GM12878 (cell line): ENCODE data around the gene PRCC. TPM values are rescaled to one million over a fixed set of nuclear protein-coding genes. Genes with fewer than 3 reads are reported as not detected.

ENCODE experiments used
- BACH1 ChIP-seq: fragments of 450-650 bp; IDR thresholded peaks from 2 replicates; pipeline ENCODE4 v1.6.1; 2017; ENCODE audit warnings: mild to moderate bottlenecking, borderline replicate concordance
- BMI1 ChIP-seq: fragments of 450-650 bp; IDR thresholded peaks from 2 replicates; pipeline ENCODE4 v1.6.1; 2016; ENCODE audit warnings: mild to moderate bottlenecking, moderate library complexity, borderline replicate concordance
- CUX1 ChIP-seq: IDR thresholded peaks from 2 replicates; pipeline ENCODE4 v1.6.1; 2012; ENCODE audit warnings: improper control_type of control experiment, low read depth, low read length; ENCODE audit not compliant: insufficient replicate concordance
- EGR1 ChIP-seq, 2 experiments: IDR thresholded peaks; 1 replicate in 1 of 2; 2 replicates in 1 of 2; pipeline ENCODE4 v1.6.1; 2011 to 2012; ENCODE audit warnings: low read depth in 2 of 2, low read length in 2 of 2, borderline replicate concordance in 1 of 2, mild to moderate bottlenecking in 1 of 2, moderate library complexity in 1 of 2
- IRF3 ChIP-seq: fragments of 450-650 bp; IDR thresholded peaks from 2 replicates; pipeline ENCODE4 v1.6.1; 2014; ENCODE audit warnings: mild to moderate bottlenecking
- JUND ChIP-seq: IDR thresholded peaks from 2 replicates; pipeline ENCODE4 v1.6.1; 2012; ENCODE audit warnings: low read depth, mild to moderate bottlenecking, low read length, improper control_type of control experiment, moderate library complexity
- MXI1 ChIP-seq: fragments of 150-350 bp; IDR thresholded peaks from 2 replicates; pipeline ENCODE4 v1.6.1; 2011; ENCODE audit warnings: low read depth, mild to moderate bottlenecking, inconsistent platforms, low read length, improper control_type of control experiment
- NFXL1 ChIP-seq: fragments of 450-650 bp; IDR thresholded peaks from 2 replicates; pipeline ENCODE4 v1.6.1; 2017; ENCODE audit warnings: antibody characterized with exemption, mild to moderate bottlenecking, borderline replicate concordance
- PRDM15 ChIP-seq: fragments of 450-650 bp; formaldehyde crosslinking; IDR thresholded peaks from 2 replicates; pipeline ENCODE4 v1.4.0; 2020; ENCODE audit warnings: mild to moderate bottlenecking, moderate library complexity
- RELB ChIP-seq: fragments of 450-650 bp; IDR thresholded peaks from 2 replicates; pipeline ENCODE4 v1.6.1; 2017; ENCODE audit warnings: low read depth, mild to moderate bottlenecking, moderate library complexity
- SIN3A ChIP-seq: IDR thresholded peaks from 2 replicates; pipeline ENCODE4 v1.6.1; 2012; ENCODE audit warnings: low read depth, low read length, improper control_type of control experiment
- TCF7 ChIP-seq: IDR thresholded peaks from 2 replicates; pipeline ENCODE4 v1.6.1; 2014; ENCODE audit warnings: antibody characterized with exemption, borderline replicate concordance
- ZBTB33 ChIP-seq: fragments of 450-650 bp; IDR thresholded peaks from 2 replicates; pipeline ENCODE4 v1.6.1; 2017; ENCODE audit warnings: mild to moderate bottlenecking
- ZNF217 ChIP-seq: fragments of 450-650 bp; IDR thresholded peaks from 2 replicates; pipeline ENCODE4 v1.6.1; 2017; ENCODE audit warnings: antibody characterized with exemption, mild to moderate bottlenecking
- ZSCAN29 ChIP-seq: fragments of 450-650 bp; IDR thresholded peaks from 2 replicates; pipeline ENCODE4 v1.6.1; 2017; ENCODE audit warnings: mild to moderate bottlenecking, moderate library complexity
- polyA plus RNA-seq, 11 experiments: library from polyadenylated mRNA; depleted of rRNA in 4 of 11; unstranded in 6 of 11; stranded (reverse) in 5 of 11; fragments of >200 nt; fragmentation: Nextera tagmentation in 4 of 11; fragmentation: Illumina TruSeq in 1 of 11; extraction: Ambion mirVana in 4 of 11; extraction: Trizol in 1 of 11; gene quantifications; 1 replicate in 1 of 11; 2 replicates in 10 of 11; pipeline versions ENCODE4 v1.2.1 to v1.2.3, GENCODE V29; 2011 to 2016; ENCODE audit warnings: inconsistent platforms in 2 of 11, missing spikeins in 2 of 11, low read depth in 1 of 11
- total RNA-seq, 4 experiments: library from RNA; depleted of rRNA in 3 of 4; stranded (reverse); fragments of >200 nt in 3 of 4; fragmentation: Illumina TruSeq in 1 of 4; extraction: Trizol in 1 of 4; gene quantifications; 2 replicates each; pipeline versions ENCODE4 v1.2.1 to v1.2.3, GENCODE V29; 2013 to 2021

PRCC gene
- total and polyA plus RNA-seq, 10 of the 15 experiments (the other 5 are each of a cell fraction or from before 2014, with no cell fraction given), result 23.8 to 132 (median 63.1) TPM

- TF ChIP-seq RELB, result peak; percentile 97
- no peak for TF ChIP-seq PRDM15 (CRISPR knock-in tag)
- TF ChIP-seq TCF7, result peak; percentile 98
- TF ChIP-seq ZBTB33, result no peak
- TF ChIP-seq BMI1, result no peak
- no peak for TF ChIP-seq NFXL1
- TF ChIP-seq EGR1 (IDR thresholded peaks at IDR 0.05; ENCODE audit: borderline replicate concordance in 1 of 2, low read depth in 2 of 2, low read length in 2 of 2), result no peak
- no peak for TF ChIP-seq ZNF217
- no peak for TF ChIP-seq CUX1
- 0 out of 2 replicates have a peak, but pooled peaks have one; percentile 68 for TF ChIP-seq BACH1
- TF ChIP-seq ZSCAN29, result no peak
- TF ChIP-seq JUND, result peak; percentile 77; the same call in 1 of the 2 replicates
- no peak for TF ChIP-seq IRF3
- TF ChIP-seq MXI1, result no peak
- TF ChIP-seq SIN3A, result no peak
Measured at GRCh38 chr1:156836041-156836654, 68.8 kb downstream of the PRCC start (continued).
